GM12878 (cell line): Measurements from ENCODE around the gene HYPK. TPM values are rescaled to one million over a fixed set of nuclear protein-coding genes. Genes with fewer than 3 reads are reported as not detected.

Experiments used
- BMI1 ChIP-seq: fragments of 450-650 bp; IDR thresholded peaks from 2 replicates; pipeline ENCODE4 v1.6.1; 2016; ENCODE audit warnings: mild to moderate bottlenecking, moderate library complexity, borderline replicate concordance
- CBFB ChIP-seq: IDR thresholded peaks from 2 replicates; pipeline ENCODE4 v1.6.1; 2016; ENCODE audit warnings: antibody characterized with exemption, low read depth
- DPF2 ChIP-seq: fragments of 450-650 bp; IDR thresholded peaks from 2 replicates; pipeline ENCODE4 v1.6.1; 2017; ENCODE audit warnings: mild to moderate bottlenecking
- EGR1 ChIP-seq, 2 experiments: IDR thresholded peaks; 1 replicate in 1 of 2; 2 replicates in 1 of 2; pipeline ENCODE4 v1.6.1; 2011 to 2012; ENCODE audit warnings: low read depth in 2 of 2, low read length in 2 of 2, borderline replicate concordance in 1 of 2, mild to moderate bottlenecking in 1 of 2, moderate library complexity in 1 of 2
- ETV6 ChIP-seq, 2 experiments: fragments of 450-650 bp in 1 of 2; IDR thresholded peaks in 1 of 2; conservative IDR thresholded peaks in 1 of 2; 2 replicates each; pipeline ENCODE4 v1.6.1; 2014; ENCODE audit warnings: antibody characterized with exemption in 1 of 2, borderline replicate concordance in 1 of 2, low read depth in 1 of 2, mild to moderate bottlenecking in 1 of 2, moderate library complexity in 1 of 2
- FOS ChIP-seq: IDR thresholded peaks from 3 replicates; pipeline ENCODE4 v1.6.1; 2011; ENCODE audit warnings: borderline replicate concordance; ENCODE audit not compliant: insufficient read length; ENCODE audit errors: extremely low read depth
- FOXM1 ChIP-seq: IDR thresholded peaks from 2 replicates; pipeline ENCODE4 v1.6.1; 2012; ENCODE audit warnings: low read depth, mild to moderate bottlenecking, inconsistent platforms, low read length, moderate library complexity
- GATAD2B ChIP-seq: fragments of 450-650 bp; conservative IDR thresholded peaks from 2 replicates; pipeline ENCODE4 v1.6.1; 2017; ENCODE audit warnings: low read depth, mild to moderate bottlenecking, moderate library complexity
- HDAC6 ChIP-seq: fragments of 200-600 bp; sonication (generic); IDR thresholded peaks from one replicate; pipeline ENCODE4 v1.8.0; 2017; ENCODE audit warnings: antibody characterized with exemption; ENCODE audit not compliant: unreplicated experiment
- KDM1A ChIP-seq: fragments of 200-600 bp; sonication (generic); IDR thresholded peaks from 2 replicates; pipeline ENCODE4 v1.6.1; 2016; ENCODE audit warnings: borderline replicate concordance
- MEF2B ChIP-seq: fragments of 450-650 bp; IDR thresholded peaks from 2 replicates; pipeline ENCODE4 v1.6.1; 2018; ENCODE audit warnings: mild to moderate bottlenecking, moderate library complexity; ENCODE audit not compliant: partially characterized antibody, poor library complexity, severe bottlenecking
- MTA3 ChIP-seq: IDR thresholded peaks from 2 replicates; pipeline ENCODE4 v1.6.1; 2012; ENCODE audit warnings: low read length, inconsistent platforms, borderline replicate concordance
- MYB ChIP-seq: fragments of 150-350 bp; IDR thresholded peaks from 2 replicates; pipeline ENCODE4 v1.6.1; 2014; ENCODE audit warnings: mild to moderate bottlenecking, low read depth, low read length, borderline replicate concordance
- NFXL1 ChIP-seq: fragments of 450-650 bp; IDR thresholded peaks from 2 replicates; pipeline ENCODE4 v1.6.1; 2017; ENCODE audit warnings: antibody characterized with exemption, mild to moderate bottlenecking, borderline replicate concordance
- NR2C2 ChIP-seq: IDR thresholded peaks from 2 replicates; pipeline ENCODE4 v1.6.1; 2011; ENCODE audit warnings: borderline replicate concordance, low read depth; ENCODE audit not compliant: control insufficient read depth, insufficient read length
- NR2F1 ChIP-seq: fragments of 450-650 bp; conservative IDR thresholded peaks from 2 replicates; pipeline ENCODE4 v1.6.1; 2017; ENCODE audit warnings: mild to moderate bottlenecking
- POU2F2 ChIP-seq: IDR thresholded peaks from 3 replicates; pipeline ENCODE4 v1.6.1; 2011; ENCODE audit warnings: low read depth, mild to moderate bottlenecking, low read length, borderline replicate concordance
- RCOR1 ChIP-seq: conservative IDR thresholded peaks from 2 replicates; pipeline ENCODE4 v1.6.1; 2012; ENCODE audit warnings: low read depth, low read length, improper control_type of control experiment
- SIN3A ChIP-seq: IDR thresholded peaks from 2 replicates; pipeline ENCODE4 v1.6.1; 2012; ENCODE audit warnings: low read depth, low read length, improper control_type of control experiment
- SIX5 ChIP-seq: IDR thresholded peaks from 2 replicates; pipeline ENCODE4 v1.6.1; 2011; ENCODE audit warnings: mild to moderate bottlenecking, low read depth, low read length, moderate library complexity; ENCODE audit not compliant: severe bottlenecking
- SMAD1 ChIP-seq: fragments of 450-650 bp; IDR thresholded peaks from 2 replicates; pipeline ENCODE4 v1.6.1; 2018; ENCODE audit warnings: mild to moderate bottlenecking, low read depth; ENCODE audit not compliant: partially characterized antibody
- SPI1 ChIP-seq: IDR thresholded peaks from 2 replicates; pipeline ENCODE4 v1.6.1; 2011; ENCODE audit warnings: low read depth, mild to moderate bottlenecking, low read length, moderate library complexity, borderline replicate concordance; ENCODE audit not compliant: insufficient read depth
- SUPT20H ChIP-seq: IDR thresholded peaks from 2 replicates; pipeline ENCODE4 v1.6.1; 2011; ENCODE audit warnings: low read depth, mild to moderate bottlenecking, low read length, moderate library complexity, borderline replicate concordance; ENCODE audit not compliant: control insufficient read depth
- ZBED1 ChIP-seq: IDR thresholded peaks from 2 replicates; pipeline ENCODE4 v1.6.1; 2016; ENCODE audit warnings: borderline replicate concordance
- polyA plus RNA-seq, 11 experiments: library from polyadenylated mRNA; depleted of rRNA in 4 of 11; unstranded in 6 of 11; stranded (reverse) in 5 of 11; fragments of >200 nt; fragmentation: Nextera tagmentation in 4 of 11; fragmentation: Illumina TruSeq in 1 of 11; extraction: Ambion mirVana in 4 of 11; extraction: Trizol in 1 of 11; gene quantifications; 1 replicate in 1 of 11; 2 replicates in 10 of 11; pipeline versions ENCODE4 v1.2.1 to v1.2.3, GENCODE V29; 2011 to 2016; ENCODE audit warnings: inconsistent platforms in 2 of 11, missing spikeins in 2 of 11, low read depth in 1 of 11
- total RNA-seq, 4 experiments: library from RNA; depleted of rRNA in 3 of 4; stranded (reverse); fragments of >200 nt in 3 of 4; fragmentation: Illumina TruSeq in 1 of 4; extraction: Trizol in 1 of 4; gene quantifications; 2 replicates each; pipeline versions ENCODE4 v1.2.1 to v1.2.3, GENCODE V29; 2013 to 2021
- TF ChIP-seq, protein P1 (sequence below): IDR thresholded peaks from 2 replicates; pipeline ENCODE4 v1.6.1; 2012; ENCODE audit warnings: low read depth, low read length, improper control_type of control experiment
- TF ChIP-seq, protein P2 (sequence below): IDR thresholded peaks from 2 replicates; pipeline ENCODE4 v1.6.1; 2012; ENCODE audit warnings: low read depth, low read length, improper control_type of control experiment
- TF ChIP-seq, protein P3 (sequence below): IDR thresholded peaks from 2 replicates; pipeline ENCODE4 v1.6.1; 2011; ENCODE audit warnings: borderline replicate concordance, low read depth, mild to moderate bottlenecking, moderate library complexity, mixed read lengths, low read length; ENCODE audit not compliant: insufficient read depth; ENCODE audit errors: extremely low read length

HYPK gene
- total and polyA plus RNA-seq, 10 of the 15 experiments (the other 5 are each of a cell fraction or from before 2014, with no cell fraction given), result 8.0 to 38.4 (median 17.5) TPM

DNA sequence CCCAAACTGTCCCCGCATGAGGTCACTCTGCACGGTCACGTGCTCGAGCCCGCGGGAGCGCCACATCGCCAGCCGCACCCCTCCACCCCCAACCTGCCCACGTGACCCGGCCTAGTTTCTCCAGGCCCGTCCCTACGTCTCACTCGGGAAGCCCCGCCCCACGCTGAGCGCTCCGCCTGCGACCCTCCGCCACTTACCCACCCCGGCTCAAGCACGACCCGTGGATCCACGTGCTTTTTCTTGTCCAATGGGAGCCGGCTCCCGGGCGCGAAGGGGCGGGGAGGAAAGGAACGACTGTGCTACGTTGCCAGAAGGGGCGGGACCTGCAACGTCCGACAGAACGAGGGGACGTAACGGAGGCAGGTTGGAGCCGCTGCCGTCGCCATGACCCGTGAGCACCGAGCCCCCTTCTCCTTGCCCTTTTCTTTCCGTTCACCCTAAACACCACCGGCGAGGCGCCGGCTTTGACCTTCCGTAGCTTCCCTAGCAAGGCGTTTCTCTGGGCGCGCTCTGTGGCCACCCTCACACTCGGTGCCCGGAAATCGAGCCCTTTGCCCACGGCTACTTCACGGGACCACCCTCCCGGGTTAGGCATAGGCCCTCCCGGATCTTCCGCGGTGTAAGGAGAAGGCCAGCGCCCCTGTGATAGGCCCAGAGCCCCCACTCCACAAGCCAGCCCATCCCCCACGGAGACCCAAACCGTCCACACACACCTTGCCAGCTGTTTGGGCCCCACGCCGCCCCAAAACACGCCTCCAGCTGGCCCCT lies 8.2 kb upstream of the HYPK start, which contains the start of gene SERF2 (continued):
- no peak for TF ChIP-seq SIX5
- TF ChIP-seq, protein P1, sequence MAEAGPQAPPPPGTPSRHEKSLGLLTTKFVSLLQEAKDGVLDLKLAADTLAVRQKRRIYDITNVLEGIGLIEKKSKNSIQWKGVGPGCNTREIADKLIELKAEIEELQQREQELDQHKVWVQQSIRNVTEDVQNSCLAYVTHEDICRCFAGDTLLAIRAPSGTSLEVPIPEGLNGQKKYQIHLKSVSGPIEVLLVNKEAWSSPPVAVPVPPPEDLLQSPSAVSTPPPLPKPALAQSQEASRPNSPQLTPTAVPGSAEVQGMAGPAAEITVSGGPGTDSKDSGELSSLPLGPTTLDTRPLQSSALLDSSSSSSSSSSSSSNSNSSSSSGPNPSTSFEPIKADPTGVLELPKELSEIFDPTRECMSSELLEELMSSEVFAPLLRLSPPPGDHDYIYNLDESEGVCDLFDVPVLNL, result no peak
- no peak; the same call in 1 of the 3 replicates for TF ChIP-seq POU2F2
- TF ChIP-seq, protein P2, sequence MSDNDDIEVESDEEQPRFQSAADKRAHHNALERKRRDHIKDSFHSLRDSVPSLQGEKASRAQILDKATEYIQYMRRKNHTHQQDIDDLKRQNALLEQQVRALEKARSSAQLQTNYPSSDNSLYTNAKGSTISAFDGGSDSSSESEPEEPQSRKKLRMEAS, result peak; percentile 94
- peak; percentile 30 to 69; a peak in 2 of 3 replicates for TF ChIP-seq EGR1 (IDR thresholded peaks at IDR 0.05; ENCODE audit: borderline replicate concordance in 1 of 2, low read depth in 2 of 2, low read length in 2 of 2)
- no peak for TF ChIP-seq ETV6 (conservative IDR thresholded peaks at IDR 0.05 in 1 of 2, IDR thresholded peaks at IDR 0.05 in 1 of 2; ENCODE audit: borderline replicate concordance in 1 of 2, low read depth in 1 of 2)
- peak; percentile 82 for TF ChIP-seq MEF2B
- TF ChIP-seq DPF2, result peak; percentile 62
- TF ChIP-seq CBFB, result peak; percentile 14; the same call in 1 of the 2 replicates
- TF ChIP-seq RCOR1, result no peak
- no peak for TF ChIP-seq BMI1
- TF ChIP-seq SPI1, result no peak
- no peak for TF ChIP-seq NFXL1
- TF ChIP-seq SMAD1, result peak; percentile 80
- no peak for TF ChIP-seq ZBED1
- no peak for TF ChIP-seq MTA3
- TF ChIP-seq KDM1A, result no peak
- no peak; the same call in 1 of the 2 replicates for TF ChIP-seq SIN3A
- no peak for TF ChIP-seq SUPT20H
- TF ChIP-seq MYB, result no peak
- TF ChIP-seq HDAC6, result no peak
- peak; percentile 69 for TF ChIP-seq GATAD2B
- peak; percentile 40 for TF ChIP-seq FOS
- TF ChIP-seq, protein P3, sequence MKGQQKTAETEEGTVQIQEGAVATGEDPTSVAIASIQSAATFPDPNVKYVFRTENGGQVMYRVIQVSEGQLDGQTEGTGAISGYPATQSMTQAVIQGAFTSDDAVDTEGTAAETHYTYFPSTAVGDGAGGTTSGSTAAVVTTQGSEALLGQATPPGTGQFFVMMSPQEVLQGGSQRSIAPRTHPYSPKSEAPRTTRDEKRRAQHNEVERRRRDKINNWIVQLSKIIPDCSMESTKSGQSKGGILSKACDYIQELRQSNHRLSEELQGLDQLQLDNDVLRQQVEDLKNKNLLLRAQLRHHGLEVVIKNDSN, result peak; percentile 99
- no peak for TF ChIP-seq FOXM1
- peak; percentile 39 for TF ChIP-seq NR2F1
- no peak for TF ChIP-seq NR2C2
